HG03064 (cell line): ENCODE results near the gene SBK2.

ENCODE experiments used
- ATAC-seq: cut with Tn5 transposase; IDR thresholded peaks from one replicate; pipeline ENCODE4 v1.9.1; 2021; ENCODE audit warnings: low read depth; ENCODE audit not compliant: unreplicated experiment

SBK2 gene

GRCh38 chr19:55487924-55488687, 48.8 kb downstream of the SBK2 start, which contains the start of gene SSC5D:
TSS of gene SSC5D (plus strand) at chr19:55488436. CDS start at chr19:55488590, 154 bp downstream.
- no peak for ATAC-seq

GRCh38 chr19:55486971-55487923, 49.7 kb downstream of the SBK2 start:
- no peak for ATAC-seq

GRCh38 chr19:55486043-55486970, 50.6 kb downstream of the SBK2 start:
- no peak for ATAC-seq

DNA sequence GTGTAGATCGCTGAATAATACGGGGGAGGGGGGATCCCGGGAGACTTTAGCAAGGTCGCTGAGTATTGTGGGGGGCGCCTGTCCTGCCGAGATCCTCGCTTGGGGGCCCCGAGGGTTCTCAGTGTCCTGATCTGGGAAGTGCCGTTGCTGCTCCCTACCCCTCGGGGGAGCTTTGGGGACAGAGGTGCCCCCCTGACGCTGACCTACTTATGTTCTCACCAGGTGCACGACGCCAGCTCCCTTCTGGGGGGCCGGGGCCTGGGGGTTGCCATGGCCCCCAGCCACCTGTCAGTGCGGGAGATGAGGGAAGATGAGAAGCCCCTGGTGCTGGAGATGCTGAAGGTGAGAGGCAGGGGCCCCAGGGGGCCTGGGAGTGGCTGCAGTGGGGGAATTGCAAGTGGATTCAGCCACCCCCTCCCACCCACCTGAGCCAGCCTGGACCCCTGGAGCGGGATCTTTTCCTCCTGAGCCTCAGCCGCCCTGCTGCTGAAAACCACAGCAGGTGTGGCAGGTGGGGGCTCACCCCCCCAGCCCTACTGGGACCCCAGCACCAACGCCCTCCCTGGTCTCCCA, 51.4 kb downstream of the SBK2 start:
- no peak for ATAC-seq

- no peak for ATAC-seq
Measured at GRCh38 chr19:55484593-55485438, 52.1 kb downstream of the SBK2 start, which contains the start of gene NAT14. TSS of gene NAT14 (plus strand) at chr19:55485188. CDS start at chr19:55485709, 521 bp downstream.

DNA sequence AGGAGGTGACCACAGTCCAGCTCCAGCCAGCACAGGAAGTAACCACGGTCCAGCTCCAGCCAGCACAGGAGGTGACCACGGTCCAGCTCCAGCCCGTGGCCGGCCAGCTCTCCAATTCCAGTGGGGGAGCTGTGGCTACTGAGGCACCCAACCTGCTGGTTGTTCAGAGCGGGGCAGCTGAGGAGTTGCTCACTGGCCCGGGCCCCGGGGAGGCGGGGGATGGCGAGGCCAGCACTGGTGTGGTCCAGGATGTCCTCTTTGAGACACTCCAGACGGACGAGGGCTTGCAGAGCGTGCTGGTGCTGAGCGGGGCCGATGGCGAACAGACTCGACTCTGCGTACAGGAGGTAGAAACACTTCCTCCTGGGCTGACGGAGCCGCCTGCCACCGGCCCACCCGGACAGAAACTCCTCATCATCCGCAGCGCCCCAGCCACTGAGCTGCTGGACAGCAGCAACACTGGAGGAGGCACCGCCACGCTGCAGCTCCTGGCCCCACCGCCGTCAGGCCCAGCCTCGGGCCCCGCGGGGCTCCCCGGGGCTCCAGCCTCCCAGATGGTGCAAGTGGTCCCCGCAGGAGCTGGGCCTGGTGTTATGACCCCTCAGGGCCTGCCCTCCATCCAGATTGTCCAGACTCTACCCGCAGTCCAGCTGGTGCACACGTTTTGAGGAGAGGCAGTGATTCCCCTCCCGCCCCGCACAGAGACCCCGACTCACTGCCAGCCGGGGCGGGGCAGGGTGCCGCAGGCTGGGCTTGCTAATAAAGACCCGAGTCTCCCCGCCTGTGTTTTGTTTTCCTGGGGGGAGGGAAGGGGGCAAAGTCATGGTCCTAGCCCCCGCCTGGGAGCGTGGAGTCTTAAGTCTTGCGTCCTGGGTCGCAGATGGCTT, 53.0 kb downstream of the SBK2 start:
- no peak for ATAC-seq

GRCh38 chr19:55482967-55483705, 53.8 kb downstream of the SBK2 start:
- no peak for ATAC-seq

DNA sequence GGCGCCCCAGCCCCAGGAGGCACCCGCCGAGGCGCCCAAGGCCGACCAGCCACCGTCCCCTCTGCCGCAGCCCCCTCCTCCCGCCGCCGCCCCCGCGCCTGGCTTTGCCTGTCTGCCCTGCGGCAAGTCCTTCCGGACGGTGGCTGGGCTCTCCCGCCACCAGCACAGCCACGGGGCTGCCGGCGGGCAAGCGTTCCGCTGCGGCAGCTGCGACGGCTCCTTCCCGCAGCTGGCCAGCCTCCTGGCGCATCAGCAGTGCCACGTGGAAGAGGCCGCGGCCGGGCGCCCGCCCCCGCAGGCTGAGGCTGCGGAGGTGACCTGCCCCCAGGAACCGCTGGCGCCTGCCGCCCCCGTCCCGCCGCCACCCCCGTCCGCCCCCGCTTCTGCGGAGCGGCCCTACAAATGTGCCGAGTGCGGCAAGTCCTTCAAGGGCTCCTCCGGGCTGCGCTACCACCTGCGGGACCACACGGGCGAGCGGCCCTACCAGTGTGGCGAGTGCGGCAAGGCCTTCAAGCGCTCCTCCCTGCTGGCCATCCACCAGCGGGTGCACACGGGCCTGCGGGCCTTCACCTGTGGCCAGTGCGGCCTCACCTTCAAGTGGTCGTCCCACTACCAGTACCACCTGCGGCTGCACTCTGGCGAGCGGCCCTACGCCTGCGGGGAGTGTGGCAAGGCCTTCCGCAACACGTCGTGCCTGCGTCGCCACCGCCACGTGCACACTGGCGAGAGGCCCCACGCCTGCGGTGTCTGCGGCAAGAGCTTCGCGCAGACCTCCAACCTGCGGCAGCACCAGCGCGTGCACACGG, 54.6 kb downstream of the SBK2 start:
- ATAC-seq = no peak

- no peak for ATAC-seq
Measured at GRCh38 chr19:55481794-55482155, 55.2 kb downstream of the SBK2 start.

DNA sequence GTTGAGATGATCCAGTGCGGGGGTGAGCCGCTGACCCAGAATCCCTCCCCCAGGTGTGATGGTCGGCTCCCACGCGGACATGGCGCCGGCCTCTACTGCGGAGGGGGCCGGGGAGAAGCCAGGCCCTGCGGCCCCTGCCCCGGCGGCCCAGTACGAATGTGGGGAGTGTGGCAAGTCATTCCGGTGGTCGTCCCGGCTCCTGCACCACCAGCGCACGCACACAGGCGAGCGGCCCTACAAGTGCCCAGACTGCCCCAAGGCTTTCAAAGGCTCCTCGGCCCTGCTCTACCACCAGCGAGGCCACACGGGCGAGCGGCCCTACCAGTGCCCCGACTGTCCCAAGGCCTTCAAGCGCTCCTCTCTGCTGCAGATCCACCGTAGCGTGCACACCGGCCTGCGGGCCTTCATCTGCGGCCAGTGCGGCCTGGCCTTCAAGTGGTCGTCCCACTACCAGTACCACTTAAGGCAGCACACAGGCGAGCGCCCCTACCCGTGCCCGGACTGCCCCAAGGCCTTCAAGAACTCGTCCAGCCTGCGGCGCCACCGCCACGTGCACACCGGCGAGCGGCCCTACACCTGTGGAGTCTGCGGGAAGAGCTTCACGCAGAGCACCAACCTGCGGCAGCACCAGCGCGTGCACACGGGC, 55.7 kb downstream of the SBK2 start:
- no peak for ATAC-seq

GRCh38 chr19:55479451-55480230, 57.3 kb downstream of the SBK2 start:
- ATAC-seq = no peak

- ATAC-seq = no peak
Measured at GRCh38 chr19:55479045-55479444, 57.9 kb downstream of the SBK2 start.
